Activated B cell treated with CpG ODN at 0.5 μM for 24 hours (primary cell): Measurements from ENCODE around the gene NABP2. TPM values are rescaled to one million over a fixed set of nuclear protein-coding genes. Genes with fewer than 3 reads are reported as not detected.
A peak's percentile ranks its signal among the peaks of the same experiment; 100 is the strongest.
"Not testable (repeated sequence)": the region's sequence is repeated elsewhere in the genome, so short reads cannot be mapped to it uniquely, and the experiment has no call there.

ENCODE experiments used
- ATAC-seq: fragments of 200-7000 bp; cut with Tn5 transposase; one replicate; pipeline ENCODE4 v1.10.0; 2021; ENCODE audit warnings: low read depth, mild to moderate bottlenecking, moderate library complexity
- CTCF ChIA-PET: fragments of 350-600 bp; sonication (Branson Sonifier 250); formaldehyde crosslinking; loops from one replicate; lab custom pipeline; 2021; ENCODE audit warnings: antibody characterized with exemption; lab: Charles Lee
- POLR2A ChIA-PET: fragments of 350-600 bp; sonication (Branson Sonifier 250); formaldehyde crosslinking; loops from one replicate; lab custom pipeline; 2021; ENCODE audit warnings: antibody characterized with exemption; lab: Charles Lee
- DNase-seq: peaks from one replicate; pipeline ENCODE4 v3.0.0; 2022
- H3K27ac Mint-ChIP-seq: one replicate; pipeline ENCODE4 v1.8.0; 2020; ENCODE audit warnings: mixed read lengths
- H3K27me3 Mint-ChIP-seq: one replicate; pipeline ENCODE4 v1.8.0; 2021; ENCODE audit warnings: mixed read lengths
- H3K36me3 Mint-ChIP-seq: one replicate; pipeline ENCODE4 v1.8.0; 2021; ENCODE audit warnings: low read depth, mixed read lengths
- H3K4me1 Mint-ChIP-seq: one replicate; pipeline ENCODE4 v1.8.0; 2021; ENCODE audit warnings: mixed read lengths
- H3K4me3 Mint-ChIP-seq: one replicate; pipeline ENCODE4 v1.8.0; 2020; ENCODE audit warnings: mild to moderate bottlenecking, mixed read lengths
- H3K9me3 Mint-ChIP-seq: one replicate; pipeline ENCODE4 v1.8.0; 2020; ENCODE audit warnings: mixed read lengths
- CTCF ChIP-seq: fragments of 200-600 bp; IDR thresholded peaks from one replicate; pipeline ENCODE4 v1.8.0; 2022; ENCODE audit warnings: antibody characterized with exemption, mild to moderate bottlenecking
- intact Hi-C: fragments of 100-400 bp; cut with micrococcal nuclease; formaldehyde crosslinking; loops from one replicate; pipeline ENCODE4 v1.15.1; 2024
- total RNA-seq: library from RNA; stranded (reverse); gene quantifications from 2 replicates; pipeline ENCODE4 v1.2.3, GENCODE V29; 2022

NABP2 gene
- total RNA-seq, 1 donor from 2014 or later = 27.7 TPM

GRCh38 chr12:56258820-56259183 lies 34.7 kb downstream of the NABP2 start:
- DNase-seq = no peak
- intact Hi-C loops = loop anchor here (1.0 to 2.0 kb wide), 9 partner anchors 8 to 520 kb away; partner anchors contain the start of genes CS and NABP2
- peaks cover 24% of the 10 kb centered on the region for H3K36me3 Mint-ChIP-seq
- H3K27ac Mint-ChIP-seq = peak overlapping the region; percentile 77
- CTCF ChIA-PET = interaction anchor here (1.1 to 2.1 kb wide), 9 partner anchors 8 to 213 kb away, joined by 3 to 14 read pairs (median 8); partner anchors contain the start of genes COQ10A, RNF41 and ZC3H10
- TF ChIP-seq CTCF = no peak
- POLR2A ChIA-PET = interaction anchor here (0.6 to 2.9 kb wide), 10 partner anchors 8 to 205 kb away, joined by 3 to 22 read pairs (median 4); partner anchors contain the start of genes CNPY2, COQ10A, PAN2 and RNF41
- ATAC-seq = no peak
- peaks cover 21% of the 10 kb centered on the region for H3K4me1 Mint-ChIP-seq
- H3K9me3 Mint-ChIP-seq = no peaks in the 10 kb centered on the region
- peak overlapping the region; percentile 91 for H3K4me3 Mint-ChIP-seq
- H3K27me3 Mint-ChIP-seq = no peaks in the 10 kb centered on the region

- H3K27ac Mint-ChIP-seq = no peak overlapping the region
- H3K9me3 Mint-ChIP-seq = no peaks in the 10 kb centered on the region
- H3K4me1 Mint-ChIP-seq = peaks cover 21% of the 10 kb centered on the region
- DNase-seq (no peak), ATAC-seq (no peak)
- POLR2A ChIA-PET = no interaction called here
- TF ChIP-seq CTCF = no peak
- CTCF ChIA-PET = interaction anchor here (1.0 kb wide), 1 partner anchor 71 kb away, joined by 3 read pairs; the partner anchor contains the start of gene SMARCC2
- peaks cover 9% of the 10 kb centered on the region for H3K36me3 Mint-ChIP-seq
- intact Hi-C loops = no loop called here
- no peak overlapping the region for H3K4me3 Mint-ChIP-seq
- no peaks in the 10 kb centered on the region for H3K27me3 Mint-ChIP-seq
Observed at GRCh38 chr12:56260380-56260779, 36.2 kb downstream of the NABP2 start.

GRCh38 chr12:56260921-56261320 lies 36.8 kb downstream of the NABP2 start:
- no peak overlapping the region for H3K27ac Mint-ChIP-seq
- ChIA-PET CTCF (interaction anchor here (1.0 kb wide), 1 partner anchor 71 kb away, joined by 3 read pairs; the partner anchor contains the start of gene SMARCC2), POLR2A (no interaction called here)
- no peak for TF ChIP-seq CTCF
- no peak overlapping the region for H3K4me3 Mint-ChIP-seq
- H3K27me3 Mint-ChIP-seq = no peaks in the 10 kb centered on the region
- peaks cover 5% of the 10 kb centered on the region for H3K36me3 Mint-ChIP-seq
- ATAC-seq (no peak), DNase-seq (no peak)
- no peaks in the 10 kb centered on the region for H3K9me3 Mint-ChIP-seq
- intact Hi-C loops = no loop called here
- peaks cover 23% of the 10 kb centered on the region for H3K4me1 Mint-ChIP-seq

- no peaks in the 10 kb centered on the region for H3K9me3 Mint-ChIP-seq
- CTCF ChIA-PET = no interaction called here
- H3K27me3 Mint-ChIP-seq = no peaks in the 10 kb centered on the region
- no peak for ATAC-seq
- TF ChIP-seq CTCF = no peak
- peaks cover 23% of the 10 kb centered on the region for H3K4me1 Mint-ChIP-seq
- peaks cover 2% of the 10 kb centered on the region for H3K36me3 Mint-ChIP-seq
- H3K4me3 Mint-ChIP-seq = no peak overlapping the region
- intact Hi-C loops = no loop called here
- DNase-seq = no peak
- no peak overlapping the region for H3K27ac Mint-ChIP-seq
- POLR2A ChIA-PET = no interaction called here
Observed at GRCh38 chr12:56261503-56262232, 37.5 kb downstream of the NABP2 start.

GRCh38 chr12:56262955-56263354 lies 38.8 kb downstream of the NABP2 start:
- H3K4me3 Mint-ChIP-seq, H3K27ac Mint-ChIP-seq, H3K27me3 Mint-ChIP-seq, ATAC-seq, H3K9me3 Mint-ChIP-seq, intact Hi-C loops, CTCF ChIA-PET, H3K36me3 Mint-ChIP-seq, DNase-seq, POLR2A ChIA-PET: not testable (repeated sequence)
- peaks cover 23% of the 10 kb centered on the region for H3K4me1 Mint-ChIP-seq

GRCh38 chr12:56266068-56266692 lies 42.0 kb downstream of the NABP2 start:
- not testable (repeated sequence) for DNase-seq, ATAC-seq, H3K9me3 Mint-ChIP-seq, H3K27me3 Mint-ChIP-seq
- peaks cover 28% of the 10 kb centered on the region for H3K36me3 Mint-ChIP-seq
- POLR2A ChIA-PET = interaction anchor here (0.5 to 2.3 kb wide), 20 partner anchors 9 to 527 kb away, joined by 3 to 25 read pairs (median 4); partner anchors contain the start of genes ANKRD52, CNPY2, CS and IL23A
- peaks cover 18% of the 10 kb centered on the region for H3K4me1 Mint-ChIP-seq
- intact Hi-C loops = loop anchor here (2.0 kb wide), 4 partner anchors 45 to 337 kb away; partner anchors contain the start of genes IL23A, RNF41 and ZC3H10
- H3K4me3 Mint-ChIP-seq = peak overlapping the region; percentile 93
- H3K27ac Mint-ChIP-seq = peak overlapping the region; percentile 93
- CTCF ChIA-PET = interaction anchor here (0.6 to 3.2 kb wide), 5 partner anchors 8 to 292 kb away, joined by 3 to 10 read pairs (median 5); partner anchors contain the start of genes ANKRD52, RAB5B and SMARCC2
